GM12872 (cell line): ENCODE data around the gene EXPH5.

Experiments
- CTCF ChIP-seq: IDR thresholded peaks from 3 replicates; pipeline ENCODE4 v1.5.1; 2011; ENCODE audit warnings: low read depth, mild to moderate bottlenecking, low read length, moderate library complexity; ENCODE audit not compliant: insufficient read depth

EXPH5 gene

GRCh38 chr11:108559340-108559739 is 34.2 kb downstream of the EXPH5 start:
- no peak for TF ChIP-seq CTCF

DNA sequence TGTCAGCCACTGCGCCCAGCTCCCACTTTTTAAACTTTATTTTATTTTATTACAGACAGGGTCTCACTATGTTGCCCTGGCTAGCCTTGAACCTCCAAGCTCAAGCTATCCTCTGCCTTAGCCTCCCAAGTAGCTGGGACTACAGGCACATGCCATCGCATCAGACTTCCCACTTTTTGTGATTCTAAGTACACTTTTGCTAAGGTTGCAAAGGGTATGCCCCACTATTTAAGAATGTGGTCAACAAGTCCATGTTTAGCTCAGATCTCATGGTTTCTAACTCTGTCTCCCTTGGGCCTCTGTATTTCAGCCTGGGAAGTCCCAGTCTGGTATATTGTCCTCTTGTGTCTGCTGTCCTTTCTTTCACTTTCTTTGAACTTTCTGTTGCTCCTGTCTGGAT is 35.3 kb downstream of the EXPH5 start:
- no peak for TF ChIP-seq CTCF

GRCh38 chr11:108556019-108556418 is 37.5 kb downstream of the EXPH5 start:
- TF ChIP-seq CTCF, result no peak

- TF ChIP-seq CTCF, result no peak
Measured at GRCh38 chr11:108551651-108552462, 41.7 kb downstream of the EXPH5 start.

GRCh38 chr11:108549319-108549885 is 44.2 kb downstream of the EXPH5 start:
- TF ChIP-seq CTCF, result no peak

GRCh38 chr11:108545909-108546501 is 47.6 kb downstream of the EXPH5 start:
- TF ChIP-seq CTCF, result no peak

DNA sequence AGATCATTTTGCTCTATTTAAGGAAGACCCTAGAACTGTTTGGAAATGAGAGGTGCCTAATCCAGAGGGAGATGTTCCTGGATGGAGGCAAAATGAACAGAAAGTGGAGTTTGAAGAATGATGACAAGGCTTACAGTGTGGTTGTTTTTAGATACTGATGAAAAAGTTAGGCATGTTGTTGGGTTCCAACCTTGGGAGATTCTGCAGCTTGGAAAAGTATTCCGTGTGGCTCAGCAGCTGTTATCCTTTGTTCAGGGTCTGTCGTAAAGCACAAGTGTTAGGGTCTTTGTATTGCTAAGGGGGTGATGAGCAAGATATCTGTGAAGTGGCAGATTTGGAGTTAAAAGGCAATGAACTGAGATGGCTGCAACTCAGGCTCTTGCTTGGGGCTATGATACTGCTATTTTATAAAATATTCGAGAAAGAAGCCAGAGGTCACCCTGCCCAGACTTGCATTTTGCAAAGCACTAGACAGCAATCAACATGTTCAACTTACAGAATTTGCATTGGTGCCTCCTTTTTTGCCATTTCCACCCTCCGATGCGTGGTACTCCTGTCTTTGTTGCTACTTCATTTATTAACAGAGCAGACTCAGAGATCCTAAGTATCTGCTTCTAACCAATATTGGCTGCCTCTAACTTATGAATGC is 50.1 kb downstream of the EXPH5 start:
- TF ChIP-seq CTCF, result no peak
